ENCODE measurements around the gene PIGU. TPM values are rescaled to one million over a fixed set of nuclear protein-coding genes. Genes with fewer than 3 reads are reported as not detected.

The PIGU gene
- total and polyA plus RNA-seq, 7 experiments from 2014 or later: 8.6 to 34.5 (median 16.7) TPM

DNA sequence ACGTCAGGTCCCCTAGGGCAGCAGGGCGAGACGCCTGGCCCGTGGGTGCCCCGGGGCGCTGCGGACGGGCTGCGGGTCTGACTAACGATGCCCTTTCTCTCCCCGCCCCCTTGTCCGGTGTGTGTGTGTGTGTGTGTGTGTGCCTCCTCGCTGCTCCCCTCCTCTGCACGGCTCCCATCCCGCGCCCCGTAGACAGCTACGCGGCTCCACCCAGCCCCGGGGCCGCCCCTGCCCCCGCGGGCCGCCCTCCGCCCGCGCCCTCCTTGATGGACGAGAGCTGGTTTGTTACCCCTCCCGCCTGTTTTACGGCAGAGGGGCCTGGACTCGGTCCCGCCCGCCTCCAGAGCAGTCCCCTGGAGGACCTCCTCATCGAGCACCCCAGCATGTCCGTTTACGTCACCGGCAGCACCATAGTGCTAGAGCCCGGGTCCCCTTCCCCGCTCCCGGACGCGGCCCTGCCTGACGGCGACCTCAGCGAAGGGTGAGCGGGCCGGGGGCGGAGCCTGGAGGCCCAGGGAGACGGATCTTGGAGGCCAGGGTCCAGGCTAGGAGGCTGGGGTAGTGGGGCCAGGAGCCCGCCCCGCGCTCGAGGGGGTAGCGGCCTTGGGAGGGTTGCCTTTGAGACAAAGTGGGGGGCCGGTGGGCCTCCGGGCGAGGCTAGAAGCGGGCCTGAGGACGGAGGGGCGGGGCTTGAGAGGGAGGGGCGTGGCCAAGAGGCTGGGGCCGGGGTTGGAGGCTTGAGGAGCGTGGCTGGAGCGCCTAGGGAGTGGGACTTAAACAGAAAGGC lies 32.3 kb upstream of the PIGU start:
- no peaks in the 10 kb centered on the region for H3K9me3 ChIP-seq (ENCODE audit: control insufficient read depth in 2 of 3, low read length in 3 of 3)

DNA sequence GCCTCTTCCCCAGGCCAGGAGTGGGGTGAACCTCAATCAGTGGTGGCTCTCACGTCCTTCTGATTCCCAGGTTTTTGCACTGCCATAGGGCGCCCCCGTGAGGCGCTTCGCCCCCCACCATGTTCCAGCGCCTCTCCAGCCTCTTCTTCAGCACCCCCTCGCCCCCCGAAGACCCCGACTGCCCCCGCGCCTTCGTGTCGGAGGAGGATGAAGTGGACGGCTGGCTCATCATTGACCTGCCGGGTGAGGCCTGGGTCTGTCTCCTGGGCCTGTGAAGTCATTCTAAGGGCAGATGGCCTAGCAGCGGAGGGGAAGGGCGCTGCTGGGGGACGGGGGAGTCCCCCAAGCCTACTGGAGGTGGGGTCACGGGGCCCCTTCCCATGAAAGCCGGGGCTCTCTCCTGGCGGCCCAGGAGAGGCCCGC lies 31.7 kb upstream of the PIGU start:
- Histone ChIP-seq H3K4me3 (ENCODE audit: low read length) (peak overlapping the region; percentile 75), H3K9me3 (ENCODE audit: control insufficient read depth in 2 of 3, low read length in 3 of 3) (no peaks in the 10 kb centered on the region), H3K36me3 (ENCODE audit: control insufficient read depth in 2 of 3, insufficient read depth in 3 of 3, low read length in 3 of 3) (peaks cover 0 to 3% (median 0%) of the 10 kb centered on the region in 3 experiments), H3K27ac (ENCODE audit: low read depth, low read length) (peak overlapping the region; percentile 87), H3K27me3 (ENCODE audit: control insufficient read depth in 2 of 2, insufficient read depth in 2 of 2, low read length in 2 of 2) (no peaks in the 10 kb centered on the region), H3K4me1 (ENCODE audit: control insufficient read depth in 2 of 2, insufficient read depth in 2 of 2, low read length in 2 of 2) (peaks cover 6 to 11% of the 10 kb centered on the region in 2 donors)
- peak in 8 of 9 donors; percentile 40 to 64 (median 58) for DNase-seq
- Mint-ChIP-seq H3K27ac (peak overlapping the region; percentile 48 to 96 (median 81)), H3K36me3 (peaks cover 0 to 5% (median 0%) of the 10 kb centered on the region in 5 donors), H3K4me1 (peaks cover 13 to 44% (median 23%) of the 10 kb centered on the region in 7 donors), H3K27me3 (peaks cover 0 to 11% (median 0%) of the 10 kb centered on the region in 5 donors), H3K9me3 (peaks cover 0 to 6% (median 0%) of the 10 kb centered on the region in 11 donors), H3K4me3 (peak overlapping the region; percentile 59 to 95 (median 88))
- ChIA-PET POLR2A (interaction anchor here (0.6 to 1.8 kb wide), 4 partner anchors 31 to 538 kb away, joined by 3 to 12 read pairs (median 4); partner anchors contain the start of gene PIGU), CTCF (interaction anchor here (0.6 to 3.5 kb wide), 7 partner anchors 31 to 396 kb away, joined by 3 to 32 read pairs (median 6); partner anchors contain the start of genes DYNLRB1 and PIGU)
- intact Hi-C loops (cut with micrococcal nuclease): loop anchor here (1.0 to 10.0 kb wide), 12 partner anchors 31 to 714 kb away; partner anchors contain the start of genes MAP1LC3A (in 2 of the 2), NCOA6 (in 2 of the 2), PIGU (in 2 of the 2) and AHCY (in 1 of the 2)
- ATAC-seq: no peak

More for the DNA sequence above, 32.3 kb upstream of the PIGU start:
- CTCF ChIA-PET: interaction anchor here (0.6 to 2.1 kb wide), 4 partner anchors 61 to 280 kb away, joined by 3 to 8 read pairs (median 4); partner anchors contain the start of gene DYNLRB1
- DNase-seq (peak; percentile 68 to 86 (median 79)), ATAC-seq (peak; percentile 70)
- Histone ChIP-seq H3K36me3 (ENCODE audit: control insufficient read depth in 2 of 3, insufficient read depth in 3 of 3, low read length in 3 of 3) (peaks cover 0 to 5% (median 0%) of the 10 kb centered on the region in 3 experiments), H3K27me3 (ENCODE audit: control insufficient read depth in 2 of 2, insufficient read depth in 2 of 2, low read length in 2 of 2) (no peaks in the 10 kb centered on the region), H3K4me3 (ENCODE audit: low read length) (peak overlapping the region; percentile 75), H3K4me1 (ENCODE audit: control insufficient read depth in 2 of 2, insufficient read depth in 2 of 2, low read length in 2 of 2) (peaks cover 6 to 11% of the 10 kb centered on the region in 2 donors), H3K27ac (ENCODE audit: low read depth, low read length) (peak overlapping the region; percentile 87)
- H3K4me1 Mint-ChIP-seq: peaks cover 11 to 42% (median 21%) of the 10 kb centered on the region in 7 donors
- H3K36me3 Mint-ChIP-seq: peaks cover 0 to 4% (median 0%) of the 10 kb centered on the region in 5 donors
- H3K9me3 Mint-ChIP-seq: peaks cover 0 to 4% (median 0%) of the 10 kb centered on the region in 11 donors
- intact Hi-C loops (cut with micrococcal nuclease): loop anchor here (1.0 to 10.0 kb wide), 11 partner anchors 32 to 714 kb away; partner anchors contain the start of genes MAP1LC3A (in 2 of the 2), NCOA6 (in 2 of the 2), PIGU (in 2 of the 2) and AHCY (in 1 of the 2)
- H3K4me3 Mint-ChIP-seq: peak overlapping the region; percentile 80 to 95 (median 88)
- POLR2A ChIA-PET: interaction anchor here (0.6 to 1.8 kb wide), 4 partner anchors 32 to 538 kb away, joined by 3 to 12 read pairs (median 4); partner anchors contain the start of gene PIGU
- H3K27me3 Mint-ChIP-seq: peaks cover 0 to 9% (median 0%) of the 10 kb centered on the region in 5 donors
- peak overlapping the region; percentile 8 to 96 (median 86) for H3K27ac Mint-ChIP-seq

DNA sequence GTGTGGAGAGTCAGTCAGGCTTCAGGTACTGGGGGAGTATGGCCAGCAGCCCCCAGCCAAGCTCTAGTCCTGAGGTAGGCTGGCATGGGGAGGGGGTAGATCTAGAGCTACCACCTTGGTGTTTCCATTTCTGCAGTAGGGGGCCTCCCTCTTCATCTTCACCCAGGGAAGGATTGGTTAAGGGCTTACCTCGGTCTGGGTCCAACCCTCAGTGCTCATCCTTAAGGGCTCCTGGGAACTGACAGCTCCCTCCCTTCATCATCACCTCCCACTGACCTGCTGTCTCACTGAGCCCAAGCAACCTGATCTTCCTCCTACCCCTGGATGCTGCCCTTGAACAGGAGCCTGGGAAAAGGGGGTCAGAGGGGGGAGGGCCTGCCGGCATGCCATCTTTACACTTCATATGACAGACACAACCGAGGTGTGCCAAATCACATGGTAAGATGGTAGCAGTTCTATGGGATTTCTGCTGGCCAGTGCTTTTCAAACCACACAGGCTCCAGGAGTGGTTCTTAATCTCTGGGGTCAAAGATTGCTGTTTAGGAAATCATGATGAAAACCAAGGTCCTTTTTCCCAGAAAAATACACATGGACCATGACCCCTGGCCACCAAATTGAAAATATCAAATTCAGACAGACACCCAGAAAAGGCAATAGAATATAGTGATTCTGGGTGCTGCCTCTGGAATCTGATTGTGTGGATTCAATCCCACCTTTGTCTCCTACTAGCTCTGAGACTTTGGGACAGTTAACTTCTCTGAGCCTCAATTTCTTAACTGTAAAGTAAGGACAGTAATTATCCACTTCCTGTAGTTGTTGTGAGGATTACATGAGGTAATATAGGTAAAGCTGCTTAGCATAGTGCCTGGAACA lies 30.3 kb upstream of the PIGU start:
- peak overlapping the region in 2 of 10 donors; percentile 59 to 63 for H3K4me3 Mint-ChIP-seq
- intact Hi-C loops (cut with micrococcal nuclease): loop anchor here (5.0 to 10.0 kb wide), 4 partner anchors 118 to 712 kb away; partner anchors contain the start of genes NCOA6 (in 2 of the 2), ITCH (in 1 of the 2), RALY (in 1 of the 2) and TRPC4AP (in 1 of the 2)
- no peaks in the 10 kb centered on the region for H3K36me3 ChIP-seq (ENCODE audit: control insufficient read depth in 2 of 3, insufficient read depth in 3 of 3, low read length in 3 of 3)
- no peak for DNase-seq
- no peak for ATAC-seq
- peaks cover 0 to 8% (median 0%) of the 10 kb centered on the region in 11 donors for H3K9me3 Mint-ChIP-seq
- H3K4me1 Mint-ChIP-seq: peaks cover 23 to 47% (median 33%) of the 10 kb centered on the region in 7 donors
- H3K27me3 Mint-ChIP-seq: peaks cover 0 to 24% (median 2%) of the 10 kb centered on the region in 5 donors
- H3K9me3 ChIP-seq (ENCODE audit: control insufficient read depth in 2 of 3, low read length in 3 of 3): no peaks in the 10 kb centered on the region
- POLR2A ChIA-PET: interaction anchor here (0.6 to 1.8 kb wide), 3 partner anchors 30 to 182 kb away, joined by 3 to 12 read pairs (median 3); partner anchors contain the start of gene PIGU
- H3K4me3 ChIP-seq (ENCODE audit: low read length): no peak overlapping the region
- H3K4me1 ChIP-seq (ENCODE audit: control insufficient read depth in 2 of 2, insufficient read depth in 2 of 2, low read length in 2 of 2): peaks cover 6 to 11% of the 10 kb centered on the region in 2 donors
- CTCF ChIA-PET: interaction anchor here (0.9 to 3.5 kb wide), 8 partner anchors 10 to 395 kb away, joined by 3 to 32 read pairs (median 4); partner anchors contain the start of gene PIGU
- H3K27ac ChIP-seq (ENCODE audit: low read depth, low read length): no peak overlapping the region
- H3K36me3 Mint-ChIP-seq: peaks cover 0 to 3% (median 0%) of the 10 kb centered on the region in 5 donors
- H3K27ac Mint-ChIP-seq: peak overlapping the region in 6 of 9 donors; percentile 48 to 100 (median 97)
- H3K27me3 ChIP-seq (ENCODE audit: control insufficient read depth in 2 of 2, insufficient read depth in 2 of 2, low read length in 2 of 2): no peaks in the 10 kb centered on the region

DNA sequence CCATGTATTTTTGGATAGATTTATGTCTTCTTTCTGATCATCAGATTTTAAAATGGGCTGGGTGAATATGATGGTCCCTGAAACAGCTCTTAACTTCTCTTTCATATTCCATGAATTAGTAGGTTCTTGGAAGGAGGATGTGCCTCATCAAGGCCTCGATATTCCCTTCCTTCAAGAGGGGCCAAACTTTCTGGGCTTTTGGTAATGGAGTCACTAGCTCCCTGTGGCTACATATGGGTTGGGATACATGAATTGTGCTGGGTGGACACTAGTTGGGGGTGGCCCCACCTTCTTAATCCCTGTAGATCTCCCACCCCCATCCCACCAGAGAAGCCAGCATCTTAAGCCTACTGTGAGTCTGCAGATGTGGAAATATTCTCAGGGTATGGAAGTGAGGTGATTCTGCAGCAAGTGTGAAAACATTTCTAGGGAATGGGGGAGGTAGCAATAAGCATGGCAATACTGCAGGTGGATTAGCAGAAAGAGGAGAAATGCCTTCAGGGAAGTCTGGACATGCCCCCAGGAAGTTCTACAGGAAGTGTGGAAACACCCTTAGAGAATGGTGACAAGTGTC lies 29.5 kb upstream of the PIGU start:
- peaks cover 0 to 32% (median 6%) of the 10 kb centered on the region in 5 donors for H3K27me3 Mint-ChIP-seq
- no peaks in the 10 kb centered on the region for H3K36me3 ChIP-seq (ENCODE audit: control insufficient read depth in 2 of 3, insufficient read depth in 3 of 3, low read length in 3 of 3)
- DNase-seq (no peak), ATAC-seq (no peak)
- H3K27ac ChIP-seq (ENCODE audit: low read depth, low read length): no peak overlapping the region
- H3K27ac Mint-ChIP-seq: peak overlapping the region in 7 of 9 donors; percentile 9 to 100 (median 97)
- peak overlapping the region in 7 of 10 donors; percentile 3 to 95 (median 31) for H3K4me3 Mint-ChIP-seq
- H3K4me3 ChIP-seq (ENCODE audit: low read length): no peak overlapping the region
- H3K27me3 ChIP-seq (ENCODE audit: control insufficient read depth in 2 of 2, insufficient read depth in 2 of 2, low read length in 2 of 2): no peaks in the 10 kb centered on the region
- POLR2A ChIA-PET: interaction anchor here (0.6 kb wide), 1 partner anchor 168 kb away, joined by 4 read pairs; no protein-coding TSS in a partner anchor
- CTCF ChIA-PET: interaction anchor here (0.9 to 3.5 kb wide), 4 partner anchors 17 to 394 kb away, joined by 3 to 32 read pairs (median 10); no protein-coding TSS in a partner anchor
- H3K9me3 ChIP-seq (ENCODE audit: control insufficient read depth in 2 of 3, low read length in 3 of 3): no peaks in the 10 kb centered on the region
- H3K4me1 ChIP-seq (ENCODE audit: control insufficient read depth in 2 of 2, insufficient read depth in 2 of 2, low read length in 2 of 2): peaks cover 6 to 11% of the 10 kb centered on the region in 2 donors
- H3K36me3 Mint-ChIP-seq: peaks cover 0 to 1% (median 0%) of the 10 kb centered on the region in 5 donors
- intact Hi-C loops (cut with micrococcal nuclease): loop anchor here (5.0 to 10.0 kb wide), 4 partner anchors 118 to 712 kb away; partner anchors contain the start of genes NCOA6 (in 2 of the 2), ITCH (in 1 of the 2), RALY (in 1 of the 2) and TRPC4AP (in 1 of the 2)
- H3K4me1 Mint-ChIP-seq: peaks cover 23 to 46% (median 33%) of the 10 kb centered on the region in 7 donors
- peaks cover 0 to 8% (median 0%) of the 10 kb centered on the region in 11 donors for H3K9me3 Mint-ChIP-seq
